ENCODE results near the gene COQ8B. TPM values are rescaled to one million over a fixed set of nuclear protein-coding genes. Genes with fewer than 3 reads are reported as not detected.

The COQ8B gene
- total RNA-seq, 1 experiment from 2014 or later = 57.7 TPM

- H4K20me1 ChIP-seq (ENCODE audit: insufficient read depth) = no peaks in the 10 kb centered on the region
- peaks cover 19% of the 10 kb centered on the region for H3K4me1 ChIP-seq (replicated peaks; ENCODE audit: insufficient read depth)
- no peaks in the 10 kb centered on the region for H3K9me3 ChIP-seq (ENCODE audit: insufficient read depth, low read depth)
- TF ChIP-seq CTCF (conservative IDR thresholded peaks at IDR 0.05) = no peak
- no peak for DNase-seq
- H3K4me2 ChIP-seq = peak overlapping the region; percentile 95
- peaks cover 10% of the 10 kb centered on the region for H3K79me2 ChIP-seq (ENCODE audit: low read depth)
- no peaks in the 10 kb centered on the region for H3K9me2 ChIP-seq (ENCODE audit: insufficient read depth)
- POLR2A ChIA-PET (ENCODE audit: unreplicated experiment) = interaction anchor here (0.6 kb wide), 2 partner anchors 59 to 288 kb away, joined by 3 to 4 read pairs; partner anchors contain the start of genes ACTMAP and SNRPA
- no TSS peak for BruUV-seq (replicated peaks)
- no peaks in the 10 kb centered on the region for H3K36me3 ChIP-seq (ENCODE audit: low read depth)
- intact Hi-C loops (cut with micrococcal nuclease; ENCODE audit: unreplicated experiment) = loop anchor here (2.0 kb wide), 1 partner anchor 59 kb away; the partner anchor contains the start of genes ACTMAP and SNRPA
- no peak overlapping the region for H2AFZ ChIP-seq
- no peaks in the 10 kb centered on the region for H3K27me3 ChIP-seq (ENCODE audit: insufficient read depth, low read depth)
- H3K27ac ChIP-seq = peak overlapping the region; percentile 81
- H3K4me3 ChIP-seq = peak overlapping the region; percentile 75
- CTCF ChIA-PET = no interaction called here
- peaks cover 7% of the 10 kb centered on the region; the same call in 1 of the 2 replicates for H3F3A ChIP-seq (ENCODE audit: insufficient read depth, low read depth)
These were observed 25.1 kb downstream of the COQ8B start for GRCh38 chr19:40691421-40692211.

- Histone ChIP-seq H4K20me1 (ENCODE audit: insufficient read depth) (no peaks in the 10 kb centered on the region), H3F3A (ENCODE audit: insufficient read depth, low read depth) (peaks cover 7% of the 10 kb centered on the region; the same call in 1 of the 2 replicates), H3K9me3 (ENCODE audit: insufficient read depth, low read depth) (no peaks in the 10 kb centered on the region), H3K36me3 (ENCODE audit: low read depth) (no peaks in the 10 kb centered on the region), H3K27ac (peak overlapping the region; percentile 81), H3K79me2 (ENCODE audit: low read depth) (peaks cover 10% of the 10 kb centered on the region), H3K4me3 (peak overlapping the region; percentile 75), H3K27me3 (ENCODE audit: insufficient read depth, low read depth) (no peaks in the 10 kb centered on the region), H3K9me2 (ENCODE audit: insufficient read depth) (no peaks in the 10 kb centered on the region), H3K4me1 (replicated peaks; ENCODE audit: insufficient read depth) (peaks cover 19% of the 10 kb centered on the region), H3K4me2 (peak overlapping the region; percentile 95), H2AFZ (peak overlapping the region; percentile 79)
- ChIA-PET POLR2A (ENCODE audit: unreplicated experiment) (interaction anchor here (0.6 to 0.9 kb wide), 6 partner anchors 45 to 287 kb away, joined by 3 to 7 read pairs (median 3); partner anchors contain the start of genes ACTMAP, RAB4B and SNRPA), CTCF (no interaction called here)
- TF ChIP-seq EZH2 (IDR thresholded peaks at IDR 0.05; ENCODE audit: low read depth) (no peak), CTCF (conservative IDR thresholded peaks at IDR 0.05) (no peak)
- TSS peak; percentile 90 for BruUV-seq (replicated peaks)
- intact Hi-C loops (cut with micrococcal nuclease; ENCODE audit: unreplicated experiment) = loop anchor here (1.0 to 2.0 kb wide), 2 partner anchors 24 to 60 kb away; partner anchors contain the start of genes ACTMAP and SNRPA
- DNase-seq = peak; percentile 77 to 90
These were observed 25.8 kb downstream of the COQ8B start for GRCh38 chr19:40690693-40691420.

GRCh38 chr19:40690050-40690692 is 26.5 kb downstream of the COQ8B start, which contains the start of gene NUMBL:
Gene NUMBL (minus strand): TSS chr19:40690651. CDS start chr19:40690483, 168 bp downstream.
- H4K20me1 ChIP-seq (ENCODE audit: insufficient read depth) = no peaks in the 10 kb centered on the region

More at GRCh38 chr19:40690050-40690692, 26.5 kb downstream of the COQ8B start, which contains the start of gene NUMBL:
- CTCF ChIA-PET = no interaction called here
- H3K79me2 ChIP-seq (ENCODE audit: low read depth) = peaks cover 10% of the 10 kb centered on the region
- H3K36me3 ChIP-seq (ENCODE audit: low read depth) = no peaks in the 10 kb centered on the region
- H3K4me3 ChIP-seq = peak within 1 kb of the TSS; percentile 75
- H2AFZ ChIP-seq = peak within 1 kb of the TSS; percentile 79
- TF ChIP-seq EZH2 (IDR thresholded peaks at IDR 0.05; ENCODE audit: low read depth) = no peak
- peak within 1 kb of the TSS; percentile 95 for H3K4me2 ChIP-seq
- peaks cover 19% of the 10 kb centered on the region for H3K4me1 ChIP-seq (replicated peaks; ENCODE audit: insufficient read depth)
- no peaks in the 10 kb centered on the region for H3K9me3 ChIP-seq (ENCODE audit: insufficient read depth, low read depth)
- H3K27me3 ChIP-seq (ENCODE audit: insufficient read depth, low read depth) = no peaks in the 10 kb centered on the region
- BruUV-seq (replicated peaks) = no TSS peak
- POLR2A ChIA-PET (ENCODE audit: unreplicated experiment) = interaction anchor here (0.7 to 0.9 kb wide), 2 partner anchors 46 to 54 kb away, joined by 3 to 7 read pairs; no protein-coding TSS in a partner anchor
- intact Hi-C loops (cut with micrococcal nuclease; ENCODE audit: unreplicated experiment) = loop anchor here (1.0 to 2.0 kb wide), 2 partner anchors 25 to 61 kb away; partner anchors contain the start of genes ACTMAP and SNRPA
- no peaks in the 10 kb centered on the region for H3K9me2 ChIP-seq (ENCODE audit: insufficient read depth)
- peak within 1 kb of the TSS; percentile 81 for H3K27ac ChIP-seq
- H3F3A ChIP-seq (ENCODE audit: insufficient read depth, low read depth) = peaks cover 7% of the 10 kb centered on the region; the same call in 1 of the 2 replicates
- no peak for DNase-seq
